ENCODE data around the gene PPP1R10.

- TF ChIP-seq CTCF (IDR thresholded peaks at IDR 0.05; ENCODE audit: low read depth, low read length, poor library complexity, severe bottlenecking) (no peak), EZH2phosphoT487 (IDR thresholded peaks at IDR 0.05; ENCODE audit: borderline replicate concordance, low read length) (no peak)
Observed at GRCh38 chr6:30557683-30557981, 59.4 kb downstream of the PPP1R10 start.

Data from DOHH2 (cell line).